ENCODE results near the gene SFRP2.

SFRP2 gene

GRCh38 chr4:153788413-153789276, at the start of gene SFRP2:
Gene SFRP2, minus strand, starts transcription at chr4:153789083. Its CDS starts 248 bp downstream, at chr4:153788835.
- DNase-seq (ENCODE audit: low read depth): no peak

GRCh38 chr4:153838564-153838963, 49.7 kb upstream of the SFRP2 start:
- DNase-seq (ENCODE audit: low read depth): no peak

- no peak for DNase-seq (ENCODE audit: low read depth)
Measured at GRCh38 chr4:153834901-153835300, 46.0 kb upstream of the SFRP2 start.

GRCh38 chr4:153832720-153833287, 43.9 kb upstream of the SFRP2 start:
- DNase-seq (ENCODE audit: low read depth): no peak

GRCh38 chr4:153832054-153832453, 43.2 kb upstream of the SFRP2 start:
- DNase-seq (ENCODE audit: low read depth): no peak

- DNase-seq (ENCODE audit: low read depth): no peak
Measured at GRCh38 chr4:153831245-153831644, 42.4 kb upstream of the SFRP2 start.

- DNase-seq (ENCODE audit: low read depth): no peak
Measured at GRCh38 chr4:153825691-153826090, 36.8 kb upstream of the SFRP2 start.

- DNase-seq (ENCODE audit: low read depth): no peak
Measured at GRCh38 chr4:153825126-153825525, 36.2 kb upstream of the SFRP2 start.

GRCh38 chr4:153824501-153824900, 35.6 kb upstream of the SFRP2 start:
- no peak for DNase-seq (ENCODE audit: low read depth)

- no peak for DNase-seq (ENCODE audit: low read depth)
Measured at GRCh38 chr4:153823483-153823882, 34.6 kb upstream of the SFRP2 start.

GRCh38 chr4:153822316-153822715, 33.4 kb upstream of the SFRP2 start:
- no peak for DNase-seq (ENCODE audit: low read depth)

- DNase-seq (ENCODE audit: low read depth): no peak
Measured at GRCh38 chr4:153817466-153817865, 28.6 kb upstream of the SFRP2 start.

GRCh38 chr4:153816542-153816941, 27.7 kb upstream of the SFRP2 start:
- DNase-seq (ENCODE audit: low read depth): no peak

GRCh38 chr4:153814789-153815188, 25.9 kb upstream of the SFRP2 start:
- DNase-seq (ENCODE audit: low read depth): no peak

GRCh38 chr4:153809916-153810810, 21.3 kb upstream of the SFRP2 start:
- DNase-seq (ENCODE audit: low read depth): no peak

GRCh38 chr4:153809307-153809706, 20.4 kb upstream of the SFRP2 start:
- DNase-seq (ENCODE audit: low read depth): no peak

- no peak for DNase-seq (ENCODE audit: low read depth)
Measured at GRCh38 chr4:153808175-153808574, 19.3 kb upstream of the SFRP2 start.

- DNase-seq (ENCODE audit: low read depth): no peak
Measured at GRCh38 chr4:153806073-153806472, 17.2 kb upstream of the SFRP2 start.

- DNase-seq (ENCODE audit: low read depth): no peak
Measured at GRCh38 chr4:153804722-153805121, 15.8 kb upstream of the SFRP2 start.

GRCh38 chr4:153799694-153800074, 10.8 kb upstream of the SFRP2 start:
- no peak for DNase-seq (ENCODE audit: low read depth)

GRCh38 chr4:153798901-153799693, 10.2 kb upstream of the SFRP2 start:
- no peak for DNase-seq (ENCODE audit: low read depth)

- DNase-seq (ENCODE audit: low read depth): no peak
Measured at GRCh38 chr4:153798420-153798819, 9.5 kb upstream of the SFRP2 start.

Data from HS-27A (cell line).